ENCODE measurements around the gene CCBE1.
"Not testable (repeated sequence)": the region's sequence is repeated elsewhere in the genome, so short reads cannot be mapped to it uniquely, and the experiment has no call there.

CCBE1 gene

DNA sequence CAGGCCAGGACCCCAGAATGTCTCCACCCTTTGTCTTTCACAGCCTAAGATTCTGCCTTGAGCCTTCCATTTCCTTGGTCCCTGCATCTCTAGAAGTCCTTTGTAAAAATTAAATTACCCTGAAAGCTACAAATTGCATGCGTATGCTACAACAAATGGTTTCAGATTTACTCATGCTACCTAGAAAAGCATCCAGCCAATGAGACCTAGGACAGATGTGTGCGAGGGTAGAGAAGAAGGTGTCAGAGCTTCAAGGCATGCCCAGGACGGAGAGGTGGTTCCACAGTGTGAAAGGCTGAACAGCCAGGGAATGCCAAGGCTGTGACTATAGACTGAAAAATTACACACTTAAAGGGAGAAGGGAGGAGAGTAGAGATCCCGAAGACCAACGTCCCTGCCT lies 40.2 kb downstream of the CCBE1 start:
- H3K4me3 ChIP-seq (ENCODE audit: low read length) = no peak overlapping the region
- DNase-seq (ENCODE audit: low read depth) = no peak
- TF ChIP-seq, protein P1, sequence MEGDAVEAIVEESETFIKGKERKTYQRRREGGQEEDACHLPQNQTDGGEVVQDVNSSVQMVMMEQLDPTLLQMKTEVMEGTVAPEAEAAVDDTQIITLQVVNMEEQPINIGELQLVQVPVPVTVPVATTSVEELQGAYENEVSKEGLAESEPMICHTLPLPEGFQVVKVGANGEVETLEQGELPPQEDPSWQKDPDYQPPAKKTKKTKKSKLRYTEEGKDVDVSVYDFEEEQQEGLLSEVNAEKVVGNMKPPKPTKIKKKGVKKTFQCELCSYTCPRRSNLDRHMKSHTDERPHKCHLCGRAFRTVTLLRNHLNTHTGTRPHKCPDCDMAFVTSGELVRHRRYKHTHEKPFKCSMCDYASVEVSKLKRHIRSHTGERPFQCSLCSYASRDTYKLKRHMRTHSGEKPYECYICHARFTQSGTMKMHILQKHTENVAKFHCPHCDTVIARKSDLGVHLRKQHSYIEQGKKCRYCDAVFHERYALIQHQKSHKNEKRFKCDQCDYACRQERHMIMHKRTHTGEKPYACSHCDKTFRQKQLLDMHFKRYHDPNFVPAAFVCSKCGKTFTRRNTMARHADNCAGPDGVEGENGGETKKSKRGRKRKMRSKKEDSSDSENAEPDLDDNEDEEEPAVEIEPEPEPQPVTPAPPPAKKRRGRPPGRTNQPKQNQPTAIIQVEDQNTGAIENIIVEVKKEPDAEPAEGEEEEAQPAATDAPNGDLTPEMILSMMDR (conservative IDR thresholded peaks at IDR 0.05; ENCODE audit: low read depth, low read length) = no peak

DNA sequence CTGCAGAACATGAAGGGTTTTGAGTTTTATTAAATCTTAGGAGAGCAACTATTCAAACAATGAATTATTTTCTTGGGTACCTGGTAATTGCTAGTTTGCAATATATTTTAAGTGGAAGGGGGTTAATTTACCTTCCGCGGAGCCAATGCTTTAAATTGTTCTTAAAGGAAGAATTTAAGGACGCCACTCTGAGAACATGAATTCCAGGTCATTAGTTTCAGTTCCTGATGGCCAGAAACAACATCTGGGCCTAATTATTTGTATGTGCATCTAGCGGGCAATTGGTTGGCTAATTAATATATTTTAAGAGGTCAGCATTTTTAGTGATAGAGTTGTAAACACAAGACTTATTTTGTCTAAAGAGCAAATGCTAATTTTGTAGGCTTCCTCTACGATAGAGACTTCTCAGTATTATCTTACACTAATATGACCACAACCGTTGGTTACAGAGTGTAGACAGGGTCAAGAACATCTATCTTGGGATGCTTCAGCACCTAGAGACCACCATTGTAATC lies 40.8 kb downstream of the CCBE1 start:
- H3K4me3 ChIP-seq (ENCODE audit: low read length) = no peak overlapping the region
- DNase-seq (ENCODE audit: low read depth) = no peak
- TF ChIP-seq, protein P1 (conservative IDR thresholded peaks at IDR 0.05; ENCODE audit: low read depth, low read length) = no peak

GRCh38 chr18:59655676-59656075 lies 41.5 kb downstream of the CCBE1 start:
- no peak overlapping the region for H3K4me3 ChIP-seq (ENCODE audit: low read length)
- DNase-seq (ENCODE audit: low read depth) = no peak
- TF ChIP-seq, protein P1 (conservative IDR thresholded peaks at IDR 0.05; ENCODE audit: low read depth, low read length) = no peak

DNA sequence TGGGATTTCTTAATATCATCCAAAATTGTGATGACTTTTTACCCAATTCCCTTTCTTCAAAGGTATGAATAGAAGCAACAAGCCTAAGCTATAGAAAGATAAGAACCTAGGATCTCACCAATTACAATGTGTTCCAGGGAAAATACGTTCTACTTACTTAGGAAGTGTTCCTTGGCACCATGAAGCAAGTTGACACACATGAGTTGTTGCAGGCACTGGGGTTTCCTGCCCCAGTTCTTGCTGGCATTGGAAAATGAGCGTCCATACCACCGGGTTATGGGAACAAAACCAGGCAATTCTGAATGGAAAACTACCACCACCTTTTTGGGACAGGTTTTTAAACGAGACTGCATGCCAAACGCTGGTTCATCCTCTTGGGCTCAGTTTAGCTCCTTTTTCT lies 46.2 kb downstream of the CCBE1 start:
- TF ChIP-seq, protein P1 (conservative IDR thresholded peaks at IDR 0.05; ENCODE audit: low read depth, low read length) = no peak

GRCh38 chr18:59650266-59650820 lies 46.9 kb downstream of the CCBE1 start:
- H3K4me3 ChIP-seq (ENCODE audit: low read length) = no peak overlapping the region
- DNase-seq (ENCODE audit: low read depth) = peak; percentile 94
- TF ChIP-seq, protein P1 (conservative IDR thresholded peaks at IDR 0.05; ENCODE audit: low read depth, low read length) = no peak

More for the DNA sequence above, 46.2 kb downstream of the CCBE1 start:
- DNase-seq (ENCODE audit: low read depth) = no peak
- H3K4me3 ChIP-seq (ENCODE audit: low read length) = no peak overlapping the region

- TF ChIP-seq, protein P1 (conservative IDR thresholded peaks at IDR 0.05; ENCODE audit: low read depth, low read length) = no peak
- DNase-seq (ENCODE audit: low read depth) = no peak
- no peak overlapping the region for H3K4me3 ChIP-seq (ENCODE audit: low read length)
Observed at GRCh38 chr18:59649591-59649990, 47.6 kb downstream of the CCBE1 start.

DNA sequence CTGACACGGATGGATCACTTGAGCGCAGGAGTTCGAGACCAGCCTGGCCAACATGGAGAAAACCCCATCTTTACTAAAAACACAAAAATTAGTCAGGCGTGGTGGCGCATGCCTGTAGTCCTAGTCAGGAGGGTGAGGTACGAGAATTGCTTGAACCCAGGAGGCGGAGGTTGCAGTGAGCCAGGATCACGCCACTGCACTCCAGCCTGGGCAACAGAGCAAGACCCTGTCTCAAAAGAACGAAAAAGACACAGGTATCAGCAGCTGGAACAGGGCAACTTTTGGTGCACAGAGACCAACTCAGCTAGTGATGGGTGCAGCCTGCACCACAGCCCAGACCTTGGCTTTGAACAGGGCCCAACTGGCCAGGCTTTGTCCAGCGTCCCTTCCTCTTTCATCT lies 48.8 kb downstream of the CCBE1 start:
- DNase-seq (ENCODE audit: low read depth); H3K4me3 ChIP-seq (ENCODE audit: low read length): not testable (repeated sequence)
